ENCODE data around the gene GRK2.

DNA sequence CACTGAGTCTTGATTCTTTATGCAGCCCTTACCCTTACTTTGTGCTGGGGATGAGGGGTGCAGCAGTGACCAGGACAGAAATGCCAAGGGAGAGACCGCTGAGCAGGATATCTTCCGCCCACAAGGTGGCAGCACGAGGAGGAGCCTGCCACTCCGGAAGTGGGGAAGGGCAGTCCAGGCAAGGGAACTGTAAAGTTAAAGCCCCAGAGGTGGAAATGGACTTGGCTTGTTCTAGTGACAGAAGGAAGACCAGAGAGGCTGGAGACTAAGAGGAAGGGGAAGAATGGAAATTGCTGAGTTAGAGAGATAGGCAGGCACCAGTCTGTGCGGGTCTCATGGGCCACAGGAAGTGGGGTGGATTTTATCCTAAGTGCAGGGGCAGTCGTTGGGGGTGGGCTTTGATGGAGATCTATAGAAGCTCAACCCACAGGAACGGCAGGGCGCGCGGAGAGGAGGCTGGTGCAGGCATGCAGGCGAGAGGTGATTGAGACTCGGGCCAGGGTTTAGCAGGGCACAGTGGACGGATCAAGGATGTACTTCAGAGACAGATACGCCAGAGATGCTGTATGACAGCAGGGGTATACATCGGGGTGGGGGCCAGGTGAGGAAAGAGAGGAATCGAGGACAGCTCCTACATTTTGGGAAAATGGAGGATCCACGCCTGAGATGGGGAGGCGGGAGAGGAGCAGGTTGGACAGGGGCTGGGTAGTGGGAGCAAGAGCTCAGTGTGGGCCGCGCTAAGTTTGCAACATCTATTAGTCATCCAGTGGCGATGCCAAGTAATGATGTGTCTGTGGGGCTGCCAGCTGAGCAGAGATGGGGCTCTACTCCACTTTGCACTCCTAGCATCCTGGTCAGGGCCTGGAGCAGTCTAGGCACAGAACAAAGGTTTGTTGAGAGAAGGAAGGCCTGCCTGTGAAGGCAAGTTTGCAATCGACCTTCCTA lies 3.3 kb upstream of the GRK2 start:
- TF ChIP-seq, protein P1, sequence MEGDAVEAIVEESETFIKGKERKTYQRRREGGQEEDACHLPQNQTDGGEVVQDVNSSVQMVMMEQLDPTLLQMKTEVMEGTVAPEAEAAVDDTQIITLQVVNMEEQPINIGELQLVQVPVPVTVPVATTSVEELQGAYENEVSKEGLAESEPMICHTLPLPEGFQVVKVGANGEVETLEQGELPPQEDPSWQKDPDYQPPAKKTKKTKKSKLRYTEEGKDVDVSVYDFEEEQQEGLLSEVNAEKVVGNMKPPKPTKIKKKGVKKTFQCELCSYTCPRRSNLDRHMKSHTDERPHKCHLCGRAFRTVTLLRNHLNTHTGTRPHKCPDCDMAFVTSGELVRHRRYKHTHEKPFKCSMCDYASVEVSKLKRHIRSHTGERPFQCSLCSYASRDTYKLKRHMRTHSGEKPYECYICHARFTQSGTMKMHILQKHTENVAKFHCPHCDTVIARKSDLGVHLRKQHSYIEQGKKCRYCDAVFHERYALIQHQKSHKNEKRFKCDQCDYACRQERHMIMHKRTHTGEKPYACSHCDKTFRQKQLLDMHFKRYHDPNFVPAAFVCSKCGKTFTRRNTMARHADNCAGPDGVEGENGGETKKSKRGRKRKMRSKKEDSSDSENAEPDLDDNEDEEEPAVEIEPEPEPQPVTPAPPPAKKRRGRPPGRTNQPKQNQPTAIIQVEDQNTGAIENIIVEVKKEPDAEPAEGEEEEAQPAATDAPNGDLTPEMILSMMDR (IDR thresholded peaks at IDR 0.05 in 2 of 3, conservative IDR thresholded peaks at IDR 0.05 in 1 of 3; ENCODE audit: insufficient read depth in 2 of 3, low read depth in 1 of 3, low read length in 3 of 3) = peak; percentile 86 to 95 (median 94)
- TF ChIP-seq TAF1 (IDR thresholded peaks at IDR 0.05; ENCODE audit: control insufficient read depth, extremely low read depth, insufficient read depth, low read length, severe bottlenecking) (peak; percentile 30), SOX6 (IDR thresholded peaks at IDR 0.05) (peak; percentile 31; the same call in 1 of the 2 replicates), PRPF4 (IDR thresholded peaks at IDR 0.05; ENCODE audit: insufficient read depth, low read depth, low read length, poor library complexity, severe bottlenecking) (no peak)

Data from K562 (cell line).